Muscle of back (tissue), 11 donors: Measurements from ENCODE around the gene VASH2. TPM values are rescaled to one million over a fixed set of nuclear protein-coding genes. Genes with fewer than 3 reads are reported as not detected.

Experiments used
- DNase-seq, 3 donors: peaks; one replicate each; pipeline versions ENCODE4 v3.0.0 to v3.0.0-alpha.2; 2013
- polyA plus RNA-seq, 10 donors: library from polyadenylated mRNA; unstranded; fragments of 120-200 nt; gene quantifications; one replicate each; pipeline ENCODE4 v1.2.1, GENCODE V29; 2013; ENCODE audit not compliant: insufficient read length in 10 of 10

VASH2 gene
- polyA plus RNA-seq, 10 donors = 40.6 to 56.7 (median 46.5) TPM

DNA sequence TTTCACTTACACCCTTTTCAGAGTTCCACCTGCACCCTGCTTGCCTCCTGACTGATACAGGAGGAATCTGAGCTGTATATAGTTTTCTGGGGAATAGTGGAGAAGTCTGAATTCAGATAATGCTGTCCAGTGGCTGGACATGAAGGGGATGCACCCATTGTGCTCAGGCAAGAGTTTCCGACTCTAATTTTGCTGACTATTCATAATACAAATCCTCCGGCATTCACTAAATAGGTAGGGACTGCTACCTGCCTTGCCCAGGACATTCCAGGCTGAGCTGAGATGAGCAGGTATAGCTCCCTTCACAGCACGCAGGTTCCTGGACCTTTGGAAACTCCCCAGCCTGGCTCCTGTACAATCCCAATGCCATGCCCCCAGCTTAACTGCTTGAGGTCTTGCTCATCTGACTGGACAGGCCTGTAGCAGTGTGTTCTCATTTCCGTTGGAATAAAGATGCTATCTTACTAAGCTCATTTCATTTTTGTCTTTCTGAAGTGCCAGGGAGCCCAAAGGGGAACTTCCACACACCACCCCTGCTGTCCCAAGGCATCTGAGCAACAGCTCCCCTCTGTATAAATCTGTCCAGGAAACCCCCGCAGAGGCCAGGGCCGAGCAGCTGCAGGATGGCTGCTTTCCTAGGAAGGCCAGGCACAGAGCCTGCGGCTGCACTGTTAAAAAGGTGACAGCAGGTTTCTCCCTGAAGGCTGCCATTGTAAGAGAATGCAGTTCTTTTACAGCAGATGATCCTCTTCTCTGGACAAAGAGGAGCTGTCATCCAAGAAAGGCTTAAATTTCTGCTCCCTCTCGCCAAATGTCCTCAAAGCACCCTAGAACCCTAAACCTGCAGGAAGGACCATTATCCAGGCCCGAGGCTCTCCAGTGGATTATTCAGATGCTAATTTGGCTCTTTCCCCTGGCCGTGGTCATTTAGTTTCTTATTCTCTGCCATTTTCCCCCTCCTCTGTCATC lies 21.7 kb upstream of the VASH2 start:
- peak in 2 of 3 donors; percentile 58 to 78 for DNase-seq

GRCh38 chr1:212930986-212931678 lies 19.2 kb upstream of the VASH2 start:
- DNase-seq = no peak

GRCh38 chr1:212933815-212934471 lies 16.4 kb upstream of the VASH2 start:
- no peak for DNase-seq

- DNase-seq = no peak
Observed at GRCh38 chr1:212935387-212935981, 14.9 kb upstream of the VASH2 start.

GRCh38 chr1:212937034-212937433 lies 13.3 kb upstream of the VASH2 start:
- DNase-seq = no peak

DNA sequence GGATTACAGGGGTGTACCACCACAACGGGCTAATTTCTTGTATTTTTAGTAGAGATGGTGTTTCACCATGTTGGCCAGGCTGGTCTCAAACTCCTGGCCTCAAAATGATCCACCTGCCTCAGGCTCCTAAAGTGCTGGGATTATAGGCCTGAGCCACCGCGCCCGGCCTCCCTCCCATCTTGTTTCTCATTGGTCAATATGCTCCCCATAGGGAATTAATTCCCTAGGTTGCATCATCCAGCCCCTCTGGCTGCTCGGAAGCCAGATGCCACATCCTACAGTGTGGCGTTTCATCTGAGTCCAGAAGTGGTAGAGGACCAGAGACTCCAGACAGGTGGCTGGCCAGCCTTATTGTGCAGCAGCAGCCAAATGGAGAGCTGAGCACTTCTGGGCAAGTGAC lies 11.5 kb upstream of the VASH2 start:
- DNase-seq = no peak

GRCh38 chr1:212941452-212941851 lies 8.9 kb upstream of the VASH2 start:
- no peak for DNase-seq

- DNase-seq = no peak
Observed at GRCh38 chr1:212942679-212943392, 7.5 kb upstream of the VASH2 start.

GRCh38 chr1:212943393-212943710 lies 7.0 kb upstream of the VASH2 start:
- no peak for DNase-seq

DNA sequence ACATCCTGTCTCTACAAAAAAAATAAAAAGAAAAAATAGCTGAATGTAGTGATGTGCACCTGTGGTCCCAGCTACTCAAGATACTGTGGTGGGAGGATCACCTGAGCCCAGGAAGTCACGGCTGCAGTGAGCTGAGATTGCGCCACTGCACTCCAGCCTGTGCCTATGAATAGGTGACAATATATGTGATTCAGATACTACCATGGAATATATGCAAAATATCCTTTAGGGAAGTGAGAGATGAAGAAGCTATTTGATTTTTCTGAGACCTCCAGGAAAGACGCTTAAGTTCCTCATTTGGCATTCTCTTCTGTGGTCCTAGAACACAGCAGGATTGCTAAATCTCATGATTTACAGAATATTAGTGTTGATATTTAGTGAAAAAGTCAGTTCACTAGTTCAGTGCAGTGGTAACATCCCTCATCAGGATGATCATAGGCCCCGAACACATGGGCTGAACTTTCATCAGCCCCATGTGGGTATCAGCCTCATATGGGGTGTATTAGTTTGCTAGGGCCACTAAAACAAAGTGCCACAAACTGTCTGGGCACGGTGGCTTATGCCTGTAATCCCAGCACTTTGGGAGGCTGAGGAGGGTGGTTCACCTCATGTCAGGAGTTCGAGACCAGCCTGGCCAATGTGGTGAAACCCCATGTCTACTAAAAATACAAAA lies 6.0 kb upstream of the VASH2 start:
- DNase-seq = no peak

DNA sequence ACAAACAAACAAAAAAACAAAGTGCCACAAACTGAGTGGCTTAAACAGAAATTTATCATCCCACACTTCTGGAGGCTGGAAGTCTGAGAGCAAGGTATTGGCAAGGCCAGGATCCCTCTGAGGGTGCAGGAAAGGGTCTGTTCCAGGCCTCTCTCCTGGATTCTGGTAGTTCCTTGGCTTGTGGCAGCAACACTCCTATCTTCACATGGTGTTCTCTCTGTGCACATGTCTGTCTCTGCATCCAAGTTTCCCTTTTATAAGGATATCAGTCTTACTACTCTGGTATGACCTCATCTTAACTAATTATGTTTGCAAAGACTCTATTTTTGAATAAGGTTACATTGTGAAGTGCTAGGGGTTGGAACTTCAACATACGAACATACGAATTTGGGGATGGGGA lies 5.3 kb upstream of the VASH2 start:
- DNase-seq = no peak

- DNase-seq = no peak
Observed at GRCh38 chr1:212945463-212946160, 4.7 kb upstream of the VASH2 start.

DNA sequence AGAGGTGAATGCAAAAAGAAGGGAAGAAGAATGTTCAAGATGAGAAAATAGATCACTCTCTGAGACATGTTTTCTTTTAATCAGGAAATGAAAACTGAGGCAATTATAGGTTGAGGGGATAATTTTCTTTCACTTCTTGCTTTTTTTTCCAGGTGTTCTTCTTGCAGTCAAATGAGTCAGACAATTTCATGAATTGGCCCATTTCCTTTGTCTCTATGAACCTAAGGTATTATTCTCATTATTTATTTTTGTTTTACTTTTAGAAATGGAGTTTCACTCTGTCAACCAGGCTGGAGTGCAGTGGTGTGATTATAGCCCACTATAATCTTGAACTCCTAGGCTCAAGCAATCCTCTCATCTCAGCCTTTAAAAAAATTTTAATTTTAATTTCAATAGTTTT lies 3.5 kb upstream of the VASH2 start:
- DNase-seq = no peak

DNA sequence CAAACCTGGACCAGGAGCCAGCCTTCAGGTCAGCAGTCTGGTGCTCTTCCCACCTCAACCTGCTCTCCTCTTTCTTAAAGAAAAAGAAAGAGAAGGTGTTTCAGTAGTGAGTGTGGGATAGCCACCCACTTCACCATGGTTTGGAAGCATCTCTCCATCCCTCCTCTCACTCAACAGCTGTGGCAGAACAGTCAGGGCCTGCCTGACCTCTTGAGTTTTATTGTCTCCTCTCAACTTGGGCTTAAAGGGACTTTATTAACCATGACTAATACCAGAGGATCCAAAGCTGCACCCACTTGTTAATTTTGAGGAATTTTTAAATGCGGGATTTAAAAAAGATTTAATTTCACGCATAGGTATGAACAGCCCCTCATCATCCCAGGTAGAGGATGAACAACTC lies 570 bp upstream of the VASH2 start:
- DNase-seq = no peak

DNA sequence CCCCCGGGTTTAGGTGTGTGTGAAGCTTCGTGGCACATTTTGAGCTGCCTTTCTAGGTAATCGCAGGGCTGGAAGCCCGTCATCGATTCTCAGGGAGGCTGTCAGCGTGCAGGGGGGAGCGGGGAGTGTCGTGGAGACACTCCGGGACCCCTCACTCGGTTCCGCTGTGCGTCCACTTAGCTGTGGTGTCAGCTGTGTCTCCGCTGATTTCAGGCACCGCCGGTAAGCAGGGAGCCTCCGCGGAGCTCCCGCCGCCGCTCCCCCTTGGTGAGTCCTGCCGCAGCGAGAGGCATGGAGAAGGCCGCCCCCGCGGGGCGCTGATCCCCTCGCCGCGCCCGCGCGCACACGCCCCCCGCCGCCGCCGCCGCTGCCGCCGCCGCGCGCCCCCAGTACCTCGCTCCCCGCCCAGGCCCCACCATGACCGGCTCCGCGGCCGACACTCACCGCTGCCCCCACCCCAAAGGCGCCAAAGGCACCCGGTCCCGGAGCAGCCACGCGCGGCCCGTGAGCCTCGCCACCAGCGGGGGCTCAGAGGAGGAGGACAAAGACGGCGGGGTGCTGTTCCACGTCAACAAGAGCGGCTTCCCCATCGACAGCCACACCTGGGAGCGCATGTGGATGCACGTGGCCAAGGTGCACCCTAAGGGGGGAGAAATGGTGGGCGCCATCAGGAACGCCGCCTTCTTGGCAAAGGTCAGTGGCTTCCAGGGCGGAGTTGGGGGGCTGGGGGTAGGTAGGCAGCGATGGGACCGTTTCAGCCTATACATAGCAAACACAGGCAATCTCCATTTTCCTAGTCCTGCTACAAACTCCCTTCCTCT lies 995 bp downstream of the VASH2 start:
- DNase-seq = peak in 1 of 3 donors; percentile 59

- peak; percentile 22 to 71 (median 24) for DNase-seq
Observed at GRCh38 chr1:212951947-212952640, 1.8 kb downstream of the VASH2 start.

GRCh38 chr1:212952641-212952976 lies 2.3 kb downstream of the VASH2 start:
- DNase-seq = peak in 2 of 3 donors; percentile 57 to 68

DNA sequence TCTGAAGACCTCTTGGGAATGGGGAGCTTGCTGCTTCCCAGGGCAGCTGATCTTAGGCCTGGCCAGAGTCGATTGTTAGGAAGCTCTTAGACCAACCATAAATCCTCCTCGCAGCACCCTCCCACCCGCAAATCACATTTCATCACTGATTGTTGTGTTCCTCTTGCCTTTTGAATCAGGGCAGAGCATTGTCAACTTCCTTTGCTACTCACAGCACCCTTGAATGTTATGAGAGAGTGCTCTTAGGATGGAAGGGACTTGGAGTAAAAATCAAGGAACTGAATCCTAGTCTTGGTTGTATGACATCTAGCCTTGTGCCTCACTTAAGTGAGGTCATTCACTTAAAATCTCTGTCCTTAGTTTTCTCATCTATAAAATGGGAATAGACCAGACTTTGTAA lies 3.0 kb downstream of the VASH2 start:
- no peak for DNase-seq

GRCh38 chr1:212954514-212954913 lies 4.2 kb downstream of the VASH2 start:
- DNase-seq = no peak
